Measurements from ENCODE around the gene CHIT1. TPM values are rescaled to one million over a fixed set of nuclear protein-coding genes. Genes with fewer than 3 reads are reported as not detected.

The CHIT1 gene
- total RNA-seq, 1 donor from 2014 or later: under 0.01 TPM

GRCh38 chr1:203271962-203272632 lies 42.6 kb upstream of the CHIT1 start:
- DNase-seq (ENCODE audit: low read depth) (no peak), FAIRE-seq (no peak)
- no peaks in the 10 kb centered on the region for H3K36me3 ChIP-seq (ENCODE audit: control insufficient read depth, insufficient read depth, low read length)
- no peak for TF ChIP-seq CTCF (IDR thresholded peaks at IDR 0.05; ENCODE audit: insufficient read depth, low read length, severe bottlenecking)
- no peaks in the 10 kb centered on the region for H3K27me3 ChIP-seq (ENCODE audit: control insufficient read depth, insufficient read depth, low read length)
- no peak overlapping the region for H3K4me3 ChIP-seq (ENCODE audit: low read depth, low read length)

- H3K4me3 ChIP-seq (ENCODE audit: low read depth, low read length): no peak overlapping the region
- FAIRE-seq (no peak), DNase-seq (ENCODE audit: low read depth) (peak; percentile 68)
- no peaks in the 10 kb centered on the region for H3K27me3 ChIP-seq (ENCODE audit: control insufficient read depth, insufficient read depth, low read length)
- TF ChIP-seq CTCF (IDR thresholded peaks at IDR 0.05; ENCODE audit: insufficient read depth, low read length, severe bottlenecking): no peak
- no peaks in the 10 kb centered on the region for H3K36me3 ChIP-seq (ENCODE audit: control insufficient read depth, insufficient read depth, low read length)
Measured at GRCh38 chr1:203271018-203271743, 41.7 kb upstream of the CHIT1 start.

GRCh38 chr1:203270448-203270847 lies 41.0 kb upstream of the CHIT1 start:
- H3K4me3 ChIP-seq (ENCODE audit: low read depth, low read length): no peak overlapping the region
- TF ChIP-seq CTCF (IDR thresholded peaks at IDR 0.05; ENCODE audit: insufficient read depth, low read length, severe bottlenecking): peak; percentile 6
- H3K36me3 ChIP-seq (ENCODE audit: control insufficient read depth, insufficient read depth, low read length): no peaks in the 10 kb centered on the region
- FAIRE-seq (no peak), DNase-seq (ENCODE audit: low read depth) (no peak)
- H3K27me3 ChIP-seq (ENCODE audit: control insufficient read depth, insufficient read depth, low read length): no peaks in the 10 kb centered on the region

- no peaks in the 10 kb centered on the region for H3K27me3 ChIP-seq (ENCODE audit: control insufficient read depth, insufficient read depth, low read length)
- DNase-seq (ENCODE audit: low read depth): no peak
- H3K4me3 ChIP-seq (ENCODE audit: low read depth, low read length): no peak overlapping the region
- no peak for TF ChIP-seq CTCF (IDR thresholded peaks at IDR 0.05; ENCODE audit: insufficient read depth, low read length, severe bottlenecking)
- FAIRE-seq: no peak
- no peaks in the 10 kb centered on the region for H3K36me3 ChIP-seq (ENCODE audit: control insufficient read depth, insufficient read depth, low read length)
Measured at GRCh38 chr1:203269654-203270020, 40.2 kb upstream of the CHIT1 start.

- Histone ChIP-seq H3K27me3 (ENCODE audit: control insufficient read depth, insufficient read depth, low read length) (no peaks in the 10 kb centered on the region), H3K36me3 (ENCODE audit: control insufficient read depth, insufficient read depth, low read length) (no peaks in the 10 kb centered on the region), H3K4me3 (ENCODE audit: low read depth, low read length) (no peak overlapping the region)
- peak; percentile 91 for TF ChIP-seq CTCF (IDR thresholded peaks at IDR 0.05; ENCODE audit: insufficient read depth, low read length, severe bottlenecking)
- FAIRE-seq: no peak
- DNase-seq (ENCODE audit: low read depth): peak; percentile 73
Measured at GRCh38 chr1:203268901-203269653, 39.6 kb upstream of the CHIT1 start.
